Progenitor cell of endocrine pancreas (in vitro differentiated cells): Measurements from ENCODE around the gene PPIL6. TPM values are rescaled to one million over a fixed set of nuclear protein-coding genes. Genes with fewer than 3 reads are reported as not detected.

ENCODE experiments used
- DNase-seq: peaks from one replicate; pipeline ENCODE4 v3.0.0; 2021; ENCODE audit warnings: low spot score; ENCODE audit not compliant: unreplicated experiment
- H3K27ac Mint-ChIP-seq: 2 replicates; pipeline ENCODE4 v1.8.0; 2021; ENCODE audit warnings: mild to moderate bottlenecking, moderate library complexity, mixed read lengths
- H3K27me3 Mint-ChIP-seq: 2 replicates; pipeline ENCODE4 v1.8.0; 2021; ENCODE audit warnings: mixed read lengths
- H3K36me3 Mint-ChIP-seq: 2 replicates; pipeline ENCODE4 v1.8.0; 2022; ENCODE audit warnings: mixed read lengths; ENCODE audit not compliant: insufficient read depth
- H3K4me1 Mint-ChIP-seq: 2 replicates; pipeline ENCODE4 v1.8.0; 2021; ENCODE audit warnings: low read depth, mixed read lengths
- H3K4me3 Mint-ChIP-seq: 2 replicates; pipeline ENCODE4 v1.8.0; 2021; ENCODE audit warnings: low read depth, mild to moderate bottlenecking, moderate library complexity, mixed read lengths
- H3K9me3 Mint-ChIP-seq: 2 replicates; pipeline ENCODE4 v1.8.0; 2021; ENCODE audit warnings: low read depth, mixed read lengths
- CTCF ChIP-seq: fragments of 200-600 bp; sonication (generic); IDR thresholded peaks from one replicate; pipeline ENCODE4 v1.5.0; 2021; ENCODE audit warnings: antibody characterized with exemption, mild to moderate bottlenecking; ENCODE audit not compliant: unreplicated experiment
- total RNA-seq: library from RNA; stranded (reverse); gene quantifications from 2 replicates; pipeline ENCODE4 v1.2.1, GENCODE V29; 2021

PPIL6 gene
- total RNA-seq, 1 donor from 2014 or later = 7.9 TPM

- Mint-ChIP-seq H3K36me3 (no peaks in the 10 kb centered on the region), H3K27me3 (no peaks in the 10 kb centered on the region), H3K4me1 (peaks cover 6% of the 10 kb centered on the region), H3K9me3 (no peaks in the 10 kb centered on the region), H3K27ac (no peak overlapping the region), H3K4me3 (no peak overlapping the region)
- no peak for DNase-seq
- TF ChIP-seq CTCF = no peak
Observed at GRCh38 chr6:109429496-109429895, 10.9 kb downstream of the PPIL6 start.

GRCh38 chr6:109428889-109429477 lies 11.4 kb downstream of the PPIL6 start:
- Mint-ChIP-seq H3K9me3 (no peaks in the 10 kb centered on the region), H3K27me3 (no peaks in the 10 kb centered on the region), H3K27ac (no peak overlapping the region), H3K36me3 (peaks cover 2% of the 10 kb centered on the region), H3K4me1 (peaks cover 8% of the 10 kb centered on the region), H3K4me3 (no peak overlapping the region)
- TF ChIP-seq CTCF = no peak
- DNase-seq = no peak

DNA sequence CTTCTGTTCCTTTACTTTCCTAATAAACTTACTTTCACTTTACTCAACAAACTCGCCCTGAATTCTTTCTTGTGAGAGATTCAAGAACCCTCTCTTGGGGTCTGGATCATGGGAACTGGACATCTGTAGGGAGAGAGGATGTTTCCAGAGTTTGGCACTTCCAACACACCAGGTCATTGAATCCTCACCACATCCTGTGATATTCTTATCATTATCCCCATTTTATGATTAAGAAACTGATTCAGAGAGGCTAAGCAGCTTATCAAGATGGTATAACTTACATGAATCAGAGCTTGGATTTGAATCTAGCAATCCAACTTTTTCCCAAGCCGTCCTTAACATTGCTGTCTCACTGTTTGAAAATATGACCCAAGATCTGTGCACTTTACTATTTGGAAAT lies 15.5 kb downstream of the PPIL6 start:
- TF ChIP-seq CTCF = no peak
- Mint-ChIP-seq H3K27ac (no peak overlapping the region), H3K27me3 (no peaks in the 10 kb centered on the region), H3K36me3 (peaks cover 4% of the 10 kb centered on the region), H3K9me3 (no peaks in the 10 kb centered on the region), H3K4me1 (peaks cover 4% of the 10 kb centered on the region), H3K4me3 (no peak overlapping the region)
- DNase-seq = no peak

- Mint-ChIP-seq H3K36me3 (peaks cover 5% of the 10 kb centered on the region), H3K9me3 (no peaks in the 10 kb centered on the region), H3K27ac (no peak overlapping the region), H3K4me3 (no peak overlapping the region), H3K4me1 (peaks cover 4% of the 10 kb centered on the region), H3K27me3 (no peaks in the 10 kb centered on the region)
- DNase-seq = no peak
- TF ChIP-seq CTCF = no peak
Observed at GRCh38 chr6:109421184-109421583, 19.2 kb downstream of the PPIL6 start.

DNA sequence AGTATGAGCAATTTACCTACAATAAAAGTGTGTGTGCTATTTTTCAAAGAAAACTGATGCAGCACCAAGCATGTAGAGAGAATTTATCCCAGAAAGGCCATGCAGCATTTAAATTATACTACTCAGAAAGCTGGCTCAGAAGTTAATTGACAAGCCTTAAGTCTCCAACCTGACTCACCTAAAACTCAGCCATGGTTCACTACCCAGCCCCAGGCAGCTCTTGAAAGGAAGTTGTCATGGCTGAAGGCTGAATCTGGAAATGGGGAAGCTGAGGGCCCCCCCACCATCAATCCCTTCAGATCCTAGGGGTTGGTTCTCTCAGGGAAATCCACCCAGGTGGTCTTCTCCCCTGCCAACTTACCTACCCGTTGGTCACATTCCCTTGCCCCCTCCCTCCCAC lies 19.7 kb downstream of the PPIL6 start:
- Mint-ChIP-seq H3K36me3 (peaks cover 5% of the 10 kb centered on the region), H3K4me3 (no peak overlapping the region), H3K4me1 (peaks cover 4% of the 10 kb centered on the region), H3K9me3 (no peaks in the 10 kb centered on the region), H3K27me3 (no peaks in the 10 kb centered on the region), H3K27ac (no peak overlapping the region)
- no peak for DNase-seq
- no peak for TF ChIP-seq CTCF
